Heart left ventricle (tissue), 16 donors: Measurements from ENCODE around the gene PTGER3. TPM values are rescaled to one million over a fixed set of nuclear protein-coding genes. Genes with fewer than 3 reads are reported as not detected.

Experiments used
- ATAC-seq, 4 donors: fragments of 200-7000 bp; cut with Tn5 transposase; one replicate each; pipeline ENCODE4 v1.9.1; 2020 to 2022; ENCODE audit warnings: moderate library complexity in 4 of 4, mild to moderate bottlenecking in 3 of 4, moderate number of reproducible peaks in 1 of 4
- DNase-seq, 5 donors: peaks; one replicate each; pipeline ENCODE4 v3.0.0-alpha.2; 2020
- H3K27ac ChIP-seq, 12 donors: fragments of 200-600 bp; sonication (generic) in 4 of 12; one replicate each; pipeline versions ENCODE4 v1.5.0 to v1.8.0; 2016 to 2022; ENCODE audit warnings: mild to moderate bottlenecking in 2 of 12
- H3K27me3 ChIP-seq, 9 donors: fragments of 200-600 bp; sonication (generic) in 2 of 9; one replicate each; pipeline versions ENCODE4 v1.5.1 to v1.8.0; 2016 to 2022; ENCODE audit warnings: mild to moderate bottlenecking in 3 of 9
- H3K36me3 ChIP-seq, 9 donors: fragments of 200-600 bp; sonication (generic) in 2 of 9; one replicate each; pipeline versions ENCODE4 v1.5.0 to v1.8.0; 2018 to 2022; ENCODE audit warnings: mild to moderate bottlenecking in 2 of 9
- H3K4me1 ChIP-seq, 12 donors: fragments of 200-600 bp; sonication (generic) in 4 of 12; one replicate each; pipeline versions ENCODE4 v1.5.0 to v1.8.0; 2016 to 2022; ENCODE audit warnings: mild to moderate bottlenecking in 3 of 12
- H3K4me3 ChIP-seq, 12 donors: fragments of 200-600 bp; sonication (generic) in 4 of 12; one replicate each; pipeline versions ENCODE4 v1.5.0 to v1.8.0; 2017 to 2022; ENCODE audit warnings: mild to moderate bottlenecking in 9 of 12, moderate library complexity in 4 of 12
- H3K9me3 ChIP-seq, 12 donors: fragments of 200-600 bp; sonication (generic) in 4 of 12; one replicate each; pipeline versions ENCODE4 v1.5.0 to v1.8.0; 2016 to 2022; ENCODE audit warnings: mild to moderate bottlenecking in 1 of 12
- CTCF ChIP-seq, 12 donors: fragments of 200-600 bp; sonication (generic) in 4 of 12; IDR thresholded peaks; one replicate each; pipeline versions ENCODE4 v1.5.0 to v1.8.0; 2018 to 2022; ENCODE audit warnings: antibody characterized with exemption in 12 of 12, mild to moderate bottlenecking in 5 of 12
- POLR2A ChIP-seq, 2 donors: fragments of 450-650 bp; IDR thresholded peaks; one replicate each; pipeline ENCODE4 v1.6.1; 2017; ENCODE audit warnings: antibody characterized with exemption in 2 of 2, mild to moderate bottlenecking in 2 of 2, moderate library complexity in 2 of 2
- WGBS, 4 donors: extraction: QIAGEN DNeasy Blood & Tissue Kit in 2 of 4; methylation state at CpG; one replicate each; pipeline versions ENCODE4 v1.1.5 to v1.1.7; 2013 to 2018; 5-methylcytosine and 5-hydroxymethylcytosine counted together
- intact Hi-C, 10 donors: fragments of 100-400 bp; cut with DNase I; formaldehyde crosslinking; loops; one replicate each; pipeline versions ENCODE4 v1.11.1 to v1.14.2; 2022
- polyA plus RNA-seq, 2 donors: library from polyadenylated mRNA; stranded (reverse); fragments of 200-250 nt; gene quantifications; one replicate each; pipeline ENCODE4 v1.2.3, GENCODE V29; 2013
- total RNA-seq, 9 donors: library from RNA; depleted of rRNA in 2 of 9; stranded (reverse); fragments of >200 nt in 2 of 9; fragmentation: NEBNext Ultra II Directional in 3 of 9; extraction: Animal tissue kit (Norgen Biotek cat#: 25700) in 3 of 9; gene quantifications; one replicate each; pipeline versions ENCODE4 v1.1.0 to v1.2.4, GENCODE V29; 2016 to 2023
- donor health status: ischemic (EF 13 %, LVEDD 7.1; RV severe dilation, severe dysfunction).
- donor health status: healthy with polysubstance abuse.
- donor health status: DM: no; HTN: yes; CAD: no.
- donor health status: DM: no; HTN: no; CAD: no.
- donor health status: ischemic (EF 25% LVEDD 6.9; RV normal size, moderate dysfunction).
- donor health status: ischemic (EF 25% LVEDD 5.7; RV mildly dilated, moderate dysfunction).
- donor health status: healthy.
- donor health status: DM: yes; HTN: yes; CAD: no.
- donor health status: ischemic (EF 35%, LVEDD 5.7; RV mildly dilated, moderate dysfunction).
- donor health status: nonischemic (EF 11% LVEDD 7.7; RV severe dilation, severe dysfunction).
- donor health status: DM: yes; HTN: yes; CAD: no.
- donor health status: PGD.
- donor health status: ischemic (EF 29% LVEDD 5.4; RV normal size, mild dysfunction).
- donor health status: nonischemic (EF 23%, LVEDD 6.1; RV moderate dilation, normal function).

PTGER3 gene
- total and polyA plus RNA-seq, 11 donors = 0.45 to 11.6 (median 1.3) TPM

GRCh38 chr1:70977041-70977440 is 70.6 kb downstream of the PTGER3 start:
- Histone ChIP-seq H3K27ac (no peak overlapping the region), H3K9me3 (no peaks in the 10 kb centered on the region), H3K27me3 (no peaks in the 10 kb centered on the region), H3K4me1 (peaks cover 0 to 17% (median 0%) of the 10 kb centered on the region in 12 donors), H3K4me3 (no peak overlapping the region), H3K36me3 (no peaks in the 10 kb centered on the region)
- no peak for DNase-seq
- intact Hi-C loops = no loop called here
- no peak for ATAC-seq
- 74 to 87% (median 79%) methylated on average over 4 of the region's 4 CpGs for WGBS, 4 donors
- TF ChIP-seq POLR2A (IDR thresholded peaks at IDR 0.05) = no peak
- TF ChIP-seq CTCF (IDR thresholded peaks at IDR 0.05) = no peak

GRCh38 chr1:70973754-70974153 is 73.9 kb downstream of the PTGER3 start:
- Histone ChIP-seq H3K4me3 (no peak overlapping the region), H3K27ac (no peak overlapping the region), H3K4me1 (no peaks in the 10 kb centered on the region), H3K9me3 (no peaks in the 10 kb centered on the region), H3K36me3 (no peaks in the 10 kb centered on the region), H3K27me3 (no peaks in the 10 kb centered on the region)
- ATAC-seq = no peak
- no peak for DNase-seq
- intact Hi-C loops = no loop called here
- no peak for TF ChIP-seq CTCF (IDR thresholded peaks at IDR 0.05)
- WGBS, 4 donors = 72 to 91% (median 83%) methylated on average over 3 of the region's 3 CpGs

GRCh38 chr1:70970407-70970806 is 77.2 kb downstream of the PTGER3 start:
- no peak overlapping the region for H3K4me3 ChIP-seq
- intact Hi-C loops = no loop called here
- WGBS, 4 donors = 80 to 95% (median 87%) methylated on average over 4 of the region's 4 CpGs
- H3K36me3 ChIP-seq = no peaks in the 10 kb centered on the region
- no peak overlapping the region for H3K27ac ChIP-seq
- H3K27me3 ChIP-seq = no peaks in the 10 kb centered on the region
- TF ChIP-seq CTCF (IDR thresholded peaks at IDR 0.05) (no peak), POLR2A (IDR thresholded peaks at IDR 0.05) (no peak)
- no peaks in the 10 kb centered on the region for H3K9me3 ChIP-seq
- ATAC-seq (no peak), DNase-seq (no peak)
- H3K4me1 ChIP-seq = no peaks in the 10 kb centered on the region

- DNase-seq (no peak), ATAC-seq (no peak)
- no peaks in the 10 kb centered on the region for H3K36me3 ChIP-seq
- no peaks in the 10 kb centered on the region for H3K4me1 ChIP-seq
- H3K27ac ChIP-seq = no peak overlapping the region
- intact Hi-C loops = no loop called here
- WGBS, 4 donors = 38 to 57% (median 50%) methylated on average over 2 of the region's 2 CpGs
- TF ChIP-seq POLR2A (IDR thresholded peaks at IDR 0.05) = no peak
- TF ChIP-seq CTCF (IDR thresholded peaks at IDR 0.05) = peak in 7 of 12 donors; percentile 13 to 67 (median 24)
- H3K4me3 ChIP-seq = no peak overlapping the region
- H3K9me3 ChIP-seq = no peaks in the 10 kb centered on the region
- no peaks in the 10 kb centered on the region for H3K27me3 ChIP-seq
These were observed 81.5 kb downstream of the PTGER3 start for GRCh38 chr1:70966018-70966638.
